Mesangial cell (primary cell): ENCODE data around the gene GNPAT. TPM values are rescaled to one million over a fixed set of nuclear protein-coding genes. Genes with fewer than 3 reads are reported as not detected.

ENCODE experiments used
- total RNA-seq: library from RNA; depleted of rRNA; stranded (reverse); fragments of >200 nt; gene quantifications from 2 replicates; pipeline ENCODE4 v1.2.3, GENCODE V29; 2015

The GNPAT gene
- 30.9 and 34.9 TPM in 2 replicates for total RNA-seq

DNA sequence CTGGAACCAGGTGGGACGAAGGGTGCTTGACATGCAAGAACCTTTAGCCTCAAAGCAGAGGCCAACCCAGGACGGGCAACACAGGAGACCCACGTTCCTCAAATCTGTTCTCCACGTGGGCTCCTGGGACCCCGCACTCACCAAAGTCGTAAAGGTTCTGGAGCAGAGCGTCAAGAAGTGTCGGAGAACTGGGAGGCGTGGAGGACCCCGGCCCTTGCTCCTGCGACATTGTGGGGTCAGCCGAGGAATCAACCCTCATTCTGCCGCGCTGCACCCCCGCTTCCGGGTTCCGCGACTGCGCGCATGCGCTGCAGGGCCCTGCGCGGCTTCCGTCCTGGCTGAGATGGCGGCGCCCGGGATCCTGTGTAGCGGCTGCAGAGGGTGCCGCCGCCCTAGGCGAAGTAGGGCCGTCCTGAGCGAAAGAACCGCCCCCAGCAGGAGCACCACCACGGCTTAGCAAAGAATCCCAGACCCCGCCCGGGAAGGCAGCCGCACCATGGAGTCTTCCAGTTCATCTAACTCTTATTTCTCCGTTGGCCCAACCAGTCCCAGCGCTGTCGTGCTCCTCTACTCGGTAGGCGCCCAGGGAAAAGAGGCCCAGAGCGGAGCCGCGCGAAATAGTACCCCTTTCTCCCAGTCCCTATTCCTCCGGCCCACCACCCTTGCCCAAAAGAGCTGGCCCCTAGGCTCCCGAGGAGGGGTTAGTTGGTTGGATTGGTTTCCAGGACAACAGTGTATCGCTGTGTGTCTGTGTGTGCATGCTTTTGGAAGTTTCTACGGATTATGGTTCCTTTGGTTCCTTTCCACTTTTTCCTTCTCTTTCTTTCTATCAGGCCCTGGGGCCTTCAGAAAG is at the start of gene GNPAT:
TSS of gene GNPAT (plus strand) at position 330 of the 853 bp plus-strand sequence. CDS start at position 497, 167 bp downstream.

Other genes starting within 250 kb of the GNPAT start
- 2.8 and 7.9 TPM in 2 replicates for gene FAM89A, start 201.0 kb upstream of the GNPAT start, total RNA-seq
- 1.1 TPM in 1 of 2 replicates, not detected in the other for gene TRIM67, start 79.2 kb upstream of the GNPAT start, total RNA-seq
- gene EXOC8, start 96.6 kb downstream of the GNPAT start, total RNA-seq = 6.0 and 7.1 TPM in 2 replicates
- 13.5 and 18.9 TPM in 2 replicates for gene SPRTN, start 97.1 kb downstream of the GNPAT start, total RNA-seq
- gene EGLN1, start 181.1 kb downstream of the GNPAT start, total RNA-seq = 23.1 and 24.3 TPM in 2 replicates